GM12878 (cell line): ENCODE data around the gene ACTRT3. TPM values are rescaled to one million over a fixed set of nuclear protein-coding genes. Genes with fewer than 3 reads are reported as not detected.

Source experiments
- BACH1 ChIP-seq: fragments of 450-650 bp; IDR thresholded peaks from 2 replicates; pipeline ENCODE4 v1.6.1; 2017; ENCODE audit warnings: mild to moderate bottlenecking, borderline replicate concordance
- CHD2 ChIP-seq: IDR thresholded peaks from 2 replicates; pipeline ENCODE4 v1.6.1; 2011; ENCODE audit warnings: low read depth, low read length, improper control_type of control experiment, borderline replicate concordance
- DPF2 ChIP-seq: fragments of 450-650 bp; IDR thresholded peaks from 2 replicates; pipeline ENCODE4 v1.6.1; 2017; ENCODE audit warnings: mild to moderate bottlenecking
- NFIC ChIP-seq: IDR thresholded peaks from 2 replicates; pipeline ENCODE4 v1.6.1; 2012; ENCODE audit warnings: low read depth, mild to moderate bottlenecking, inconsistent platforms, low read length, moderate library complexity
- SMC3 ChIP-seq: IDR thresholded peaks from 2 replicates; pipeline ENCODE4 v1.6.1; 2011; ENCODE audit warnings: low read length, improper control_type of control experiment, borderline replicate concordance
- polyA plus RNA-seq, 11 experiments: library from polyadenylated mRNA; depleted of rRNA in 4 of 11; unstranded in 6 of 11; stranded (reverse) in 5 of 11; fragments of >200 nt; fragmentation: Nextera tagmentation in 4 of 11; fragmentation: Illumina TruSeq in 1 of 11; extraction: Ambion mirVana in 4 of 11; extraction: Trizol in 1 of 11; gene quantifications; 1 replicate in 1 of 11; 2 replicates in 10 of 11; pipeline versions ENCODE4 v1.2.1 to v1.2.3, GENCODE V29; 2011 to 2016; ENCODE audit warnings: inconsistent platforms in 2 of 11, missing spikeins in 2 of 11, low read depth in 1 of 11
- total RNA-seq, 4 experiments: library from RNA; depleted of rRNA in 3 of 4; stranded (reverse); fragments of >200 nt in 3 of 4; fragmentation: Illumina TruSeq in 1 of 4; extraction: Trizol in 1 of 4; gene quantifications; 2 replicates each; pipeline versions ENCODE4 v1.2.1 to v1.2.3, GENCODE V29; 2013 to 2021
- TF ChIP-seq, protein P1 (sequence below): fragments of 450-650 bp; IDR thresholded peaks from 2 replicates; pipeline ENCODE4 v1.6.1; 2016; ENCODE audit warnings: mild to moderate bottlenecking
- TF ChIP-seq, protein P2 (sequence below): IDR thresholded peaks from 2 replicates; pipeline ENCODE4 v1.6.1; 2012; ENCODE audit warnings: improper control_type of control experiment, low read depth, low read length; ENCODE audit not compliant: insufficient replicate concordance

ACTRT3 gene
- total and polyA plus RNA-seq, 10 of the 15 experiments (the other 5 are each of a cell fraction or from before 2014, with no cell fraction given), result 0.02 to 0.58 (median 0.11) TPM; not detected in 1

DNA sequence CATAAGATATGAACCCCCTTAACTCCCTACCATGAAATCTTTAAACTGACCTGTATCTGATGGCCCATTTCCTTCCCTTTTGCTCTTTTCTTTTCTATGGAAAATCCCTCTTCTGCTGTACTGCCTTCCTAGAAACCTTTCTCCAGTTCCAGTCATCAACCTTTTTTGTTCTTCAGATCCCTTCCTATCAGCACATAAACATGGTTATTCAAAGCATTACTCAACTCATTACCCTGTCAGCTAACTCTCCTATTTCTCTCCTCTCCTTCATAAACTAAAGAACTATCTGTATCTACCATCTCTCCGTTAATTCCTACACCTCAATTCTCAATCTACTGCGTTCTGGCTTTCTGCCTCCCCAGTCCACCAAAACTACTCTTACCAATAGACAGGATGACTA, 17.5 kb downstream of the ACTRT3 start (continued):
- TF ChIP-seq, protein P1, sequence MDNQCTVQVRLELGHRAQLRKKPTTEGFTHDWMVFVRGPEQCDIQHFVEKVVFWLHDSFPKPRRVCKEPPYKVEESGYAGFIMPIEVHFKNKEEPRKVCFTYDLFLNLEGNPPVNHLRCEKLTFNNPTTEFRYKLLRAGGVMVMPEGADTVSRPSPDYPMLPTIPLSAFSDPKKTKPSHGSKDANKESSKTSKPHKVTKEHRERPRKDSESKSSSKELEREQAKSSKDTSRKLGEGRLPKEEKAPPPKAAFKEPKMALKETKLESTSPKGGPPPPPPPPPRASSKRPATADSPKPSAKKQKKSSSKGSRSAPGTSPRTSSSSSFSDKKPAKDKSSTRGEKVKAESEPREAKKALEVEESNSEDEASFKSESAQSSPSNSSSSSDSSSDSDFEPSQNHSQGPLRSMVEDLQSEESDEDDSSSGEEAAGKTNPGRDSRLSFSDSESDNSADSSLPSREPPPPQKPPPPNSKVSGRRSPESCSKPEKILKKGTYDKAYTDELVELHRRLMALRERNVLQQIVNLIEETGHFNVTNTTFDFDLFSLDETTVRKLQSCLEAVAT, result no peak
- TF ChIP-seq DPF2 (no peak), CHD2 (no peak), BACH1 (no peak), SMC3 (no peak), NFIC (no peak)
- TF ChIP-seq, protein P2, sequence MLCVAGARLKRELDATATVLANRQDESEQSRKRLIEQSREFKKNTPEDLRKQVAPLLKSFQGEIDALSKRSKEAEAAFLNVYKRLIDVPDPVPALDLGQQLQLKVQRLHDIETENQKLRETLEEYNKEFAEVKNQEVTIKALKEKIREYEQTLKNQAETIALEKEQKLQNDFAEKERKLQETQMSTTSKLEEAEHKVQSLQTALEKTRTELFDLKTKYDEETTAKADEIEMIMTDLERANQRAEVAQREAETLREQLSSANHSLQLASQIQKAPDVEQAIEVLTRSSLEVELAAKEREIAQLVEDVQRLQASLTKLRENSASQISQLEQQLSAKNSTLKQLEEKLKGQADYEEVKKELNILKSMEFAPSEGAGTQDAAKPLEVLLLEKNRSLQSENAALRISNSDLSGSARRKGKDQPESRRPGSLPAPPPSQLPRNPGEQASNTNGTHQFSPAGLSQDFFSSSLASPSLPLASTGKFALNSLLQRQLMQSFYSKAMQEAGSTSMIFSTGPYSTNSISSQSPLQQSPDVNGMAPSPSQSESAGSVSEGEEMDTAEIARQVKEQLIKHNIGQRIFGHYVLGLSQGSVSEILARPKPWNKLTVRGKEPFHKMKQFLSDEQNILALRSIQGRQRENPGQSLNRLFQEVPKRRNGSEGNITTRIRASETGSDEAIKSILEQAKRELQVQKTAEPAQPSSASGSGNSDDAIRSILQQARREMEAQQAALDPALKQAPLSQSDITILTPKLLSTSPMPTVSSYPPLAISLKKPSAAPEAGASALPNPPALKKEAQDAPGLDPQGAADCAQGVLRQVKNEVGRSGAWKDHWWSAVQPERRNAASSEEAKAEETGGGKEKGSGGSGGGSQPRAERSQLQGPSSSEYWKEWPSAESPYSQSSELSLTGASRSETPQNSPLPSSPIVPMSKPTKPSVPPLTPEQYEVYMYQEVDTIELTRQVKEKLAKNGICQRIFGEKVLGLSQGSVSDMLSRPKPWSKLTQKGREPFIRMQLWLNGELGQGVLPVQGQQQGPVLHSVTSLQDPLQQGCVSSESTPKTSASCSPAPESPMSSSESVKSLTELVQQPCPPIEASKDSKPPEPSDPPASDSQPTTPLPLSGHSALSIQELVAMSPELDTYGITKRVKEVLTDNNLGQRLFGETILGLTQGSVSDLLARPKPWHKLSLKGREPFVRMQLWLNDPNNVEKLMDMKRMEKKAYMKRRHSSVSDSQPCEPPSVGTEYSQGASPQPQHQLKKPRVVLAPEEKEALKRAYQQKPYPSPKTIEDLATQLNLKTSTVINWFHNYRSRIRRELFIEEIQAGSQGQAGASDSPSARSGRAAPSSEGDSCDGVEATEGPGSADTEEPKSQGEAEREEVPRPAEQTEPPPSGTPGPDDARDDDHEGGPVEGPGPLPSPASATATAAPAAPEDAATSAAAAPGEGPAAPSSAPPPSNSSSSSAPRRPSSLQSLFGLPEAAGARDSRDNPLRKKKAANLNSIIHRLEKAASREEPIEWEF, result no peak
